Upper lobe of left lung (tissue), 6 donors: ENCODE results near the gene IL36B. TPM values are rescaled to one million over a fixed set of nuclear protein-coding genes. Genes with fewer than 3 reads are reported as not detected.
A peak's percentile ranks its signal among the peaks of the same experiment; 100 is the strongest.

Source experiments
- ATAC-seq, 2 donors: fragments of 200-7000 bp; cut with Tn5 transposase; one replicate each; pipeline ENCODE4 v1.9.1; 2022; ENCODE audit warnings: mild to moderate bottlenecking in 2 of 2, moderate library complexity in 2 of 2; ENCODE audit not compliant: low FRiP score in 2 of 2
- DNase-seq, 2 donors: peaks; one replicate each; pipeline ENCODE4 v3.0.0-alpha.2; 2019 to 2020
- H3K27ac ChIP-seq, 4 donors: fragments of 200-600 bp; sonication (generic); one replicate each; pipeline ENCODE4 v1.5.1; 2016 to 2019
- H3K27me3 ChIP-seq, 4 donors: fragments of 200-600 bp; sonication (generic); one replicate each; pipeline ENCODE4 v1.5.1; 2017 to 2019
- H3K36me3 ChIP-seq, 4 donors: fragments of 200-600 bp; sonication (generic); one replicate each; pipeline ENCODE4 v1.5.1; 2016 to 2019
- H3K4me1 ChIP-seq, 4 donors: fragments of 200-600 bp; sonication (generic); one replicate each; pipeline ENCODE4 v1.5.1; 2018 to 2019
- H3K4me3 ChIP-seq, 4 donors: fragments of 200-600 bp; sonication (generic); one replicate each; pipeline ENCODE4 v1.5.1; 2017 to 2019; ENCODE audit warnings: mild to moderate bottlenecking in 2 of 4, moderate library complexity in 1 of 4
- H3K9me3 ChIP-seq, 4 donors: fragments of 200-600 bp; sonication (generic); one replicate each; pipeline ENCODE4 v1.5.1; 2018 to 2019
- CTCF ChIP-seq, 6 experiments: fragments of 450-650 bp in 4 of 6; fragments of 200-600 bp in 2 of 6; sonication (generic) in 2 of 6; IDR thresholded peaks; one replicate each; pipeline ENCODE4 v1.5.1; 2016 to 2019; ENCODE audit warnings: antibody characterized with exemption in 6 of 6
- EP300 ChIP-seq, 4 donors: sonication (generic); formaldehyde crosslinking; IDR thresholded peaks; one replicate each; pipeline ENCODE4 v1.5.1; 2017; ENCODE audit warnings: antibody characterized with exemption in 4 of 4, control low read depth in 2 of 4
- POLR2A ChIP-seq, 4 donors: fragments of 450-650 bp; IDR thresholded peaks; one replicate each; pipeline ENCODE4 v1.5.1; 2016 to 2017; ENCODE audit warnings: antibody characterized with exemption in 4 of 4, mild to moderate bottlenecking in 2 of 4
- POLR2AphosphoS5 ChIP-seq, 2 donors: sonication (generic); formaldehyde crosslinking; IDR thresholded peaks; one replicate each; pipeline ENCODE4 v1.5.1; 2017; ENCODE audit warnings: antibody characterized with exemption in 2 of 2
- WGBS, 2 donors: methylation state at CpG; one replicate each; pipeline ENCODE4 v1.1.5; 2017 to 2018; 5-methylcytosine and 5-hydroxymethylcytosine counted together
- total RNA-seq, 6 donors: library from RNA; depleted of rRNA in 4 of 6; stranded (reverse); fragments of >200 nt in 4 of 6; gene quantifications; one replicate each; pipeline versions ENCODE4 v1.1.0 to v1.2.1, GENCODE V29; 2016 to 2021
- donor health status: DM: no; HTN: no; CAD: no; lungs with moderate emphysema.
- donor health status: DM: no; HTN: yes; CAD: no; lungs with severe emphysema.

Gene IL36B
- total RNA-seq, 6 donors from 2014 or later = not detected

DNA sequence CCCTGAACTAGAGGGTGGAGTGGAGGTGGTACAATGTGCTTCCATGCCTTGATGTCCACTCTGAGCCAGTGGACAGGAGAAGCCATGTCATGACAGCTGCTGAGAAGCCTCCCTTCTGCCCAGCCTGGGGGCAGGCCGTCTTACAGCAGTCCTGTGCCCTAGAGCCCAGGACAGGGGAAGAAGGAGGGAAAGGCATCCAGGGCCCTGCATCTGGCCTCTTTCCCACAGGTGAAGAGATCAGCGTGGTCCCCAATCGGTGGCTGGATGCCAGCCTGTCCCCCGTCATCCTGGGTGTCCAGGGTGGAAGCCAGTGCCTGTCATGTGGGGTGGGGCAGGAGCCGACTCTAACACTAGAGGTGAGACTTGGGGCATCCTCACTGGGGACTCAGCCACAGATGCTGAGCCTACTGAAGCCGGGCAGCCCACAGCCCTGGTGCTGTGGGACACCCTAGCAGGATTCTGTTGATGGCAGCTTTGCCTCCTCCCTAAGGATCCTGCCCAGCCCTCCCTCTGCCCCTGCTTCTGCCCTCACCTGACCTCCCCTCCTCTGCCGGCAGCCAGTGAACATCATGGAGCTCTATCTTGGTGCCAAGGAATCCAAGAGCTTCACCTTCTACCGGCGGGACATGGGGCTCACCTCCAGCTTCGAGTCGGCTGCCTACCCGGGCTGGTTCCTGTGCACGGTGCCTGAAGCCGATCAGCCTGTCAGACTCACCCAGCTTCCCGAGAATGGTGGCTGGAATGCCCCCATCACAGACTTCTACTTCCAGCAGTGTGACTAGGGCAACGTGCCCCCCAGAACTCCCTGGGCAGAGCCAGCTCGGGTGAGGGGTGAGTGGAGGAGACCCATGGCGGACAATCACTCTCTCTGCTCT lies 9.5 kb upstream of the IL36B start:
- ATAC-seq = peak in 1 of 2 donors; percentile 5
- no peaks in the 10 kb centered on the region for H3K9me3 ChIP-seq
- H3K4me1 ChIP-seq = no peaks in the 10 kb centered on the region
- H3K36me3 ChIP-seq = no peaks in the 10 kb centered on the region
- 90% methylated on average over 13 to 17 of the region's 18 CpGs for WGBS, 2 donors
- no peaks in the 10 kb centered on the region for H3K27me3 ChIP-seq
- H3K27ac ChIP-seq = no peak overlapping the region
- DNase-seq = peak in 1 of 2 donors; percentile 30
- TF ChIP-seq POLR2AphosphoS5 (IDR thresholded peaks at IDR 0.05) = no peak
- TF ChIP-seq EP300 (IDR thresholded peaks at IDR 0.05) = no peak
- no peak for TF ChIP-seq POLR2A (IDR thresholded peaks at IDR 0.05)
- TF ChIP-seq CTCF (IDR thresholded peaks at IDR 0.05) = no peak
- no peak overlapping the region for H3K4me3 ChIP-seq

DNA sequence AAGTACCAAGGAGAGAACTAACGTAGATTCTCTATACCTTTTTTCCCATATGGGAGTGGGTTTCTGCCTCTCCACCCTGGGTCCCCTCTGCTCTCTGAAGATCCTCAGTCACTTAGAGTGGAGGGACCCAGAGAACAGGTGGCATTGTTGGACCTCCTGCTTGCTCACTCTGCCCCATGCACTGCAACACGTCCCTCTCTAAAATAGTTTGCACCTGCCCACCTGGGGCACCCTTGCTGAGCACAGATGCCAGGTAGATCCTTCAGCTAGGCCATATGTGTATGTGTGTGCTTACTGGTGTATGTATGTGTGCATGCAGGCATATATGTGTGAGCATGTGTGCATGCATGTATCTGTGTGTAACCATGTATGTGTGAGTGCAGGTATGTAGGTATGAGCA lies 8.6 kb upstream of the IL36B start:
- ATAC-seq = no peak
- TF ChIP-seq POLR2A (IDR thresholded peaks at IDR 0.05) = no peak
- TF ChIP-seq POLR2AphosphoS5 (IDR thresholded peaks at IDR 0.05) = no peak
- TF ChIP-seq EP300 (IDR thresholded peaks at IDR 0.05) = no peak
- TF ChIP-seq CTCF (IDR thresholded peaks at IDR 0.05) = no peak
- 92 to 95% methylated on average over 2 of the region's 2 CpGs for WGBS, 2 donors

DNA sequence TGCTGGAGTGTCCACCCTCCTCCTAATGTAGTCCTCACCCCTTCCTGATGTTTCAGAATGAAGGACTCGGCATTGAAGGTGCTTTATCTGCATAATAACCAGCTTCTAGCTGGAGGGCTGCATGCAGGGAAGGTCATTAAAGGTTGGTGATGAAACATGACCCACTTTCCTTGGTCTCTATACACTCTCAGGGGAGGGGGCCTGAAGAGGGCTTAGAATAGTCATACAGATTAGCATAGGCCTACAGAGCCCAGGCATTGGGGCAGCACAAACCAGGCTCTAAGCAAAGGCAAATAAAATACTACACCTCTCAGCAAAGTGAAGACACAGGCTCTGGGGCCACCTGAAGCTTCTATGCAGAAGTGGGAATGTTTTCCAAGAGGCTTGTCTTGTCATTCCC lies 8.1 kb upstream of the IL36B start:
- WGBS, 2 donors = 85% methylated on average over 1 of the region's 1 CpG; no CpG with 5 or more reads in 1 of the 2 donors
- DNase-seq = no peak
- H3K4me3 ChIP-seq = no peak overlapping the region
- H3K4me1 ChIP-seq = no peaks in the 10 kb centered on the region
- no peak for ATAC-seq
- H3K9me3 ChIP-seq = no peaks in the 10 kb centered on the region
- no peaks in the 10 kb centered on the region for H3K36me3 ChIP-seq
- H3K27ac ChIP-seq = no peak overlapping the region
- TF ChIP-seq POLR2A (IDR thresholded peaks at IDR 0.05) (no peak), EP300 (IDR thresholded peaks at IDR 0.05) (no peak), POLR2AphosphoS5 (IDR thresholded peaks at IDR 0.05) (no peak), CTCF (IDR thresholded peaks at IDR 0.05) (no peak)
- H3K27me3 ChIP-seq = no peaks in the 10 kb centered on the region

More for the DNA sequence above, 8.6 kb upstream of the IL36B start:
- H3K27ac ChIP-seq = no peak overlapping the region
- H3K36me3 ChIP-seq = no peaks in the 10 kb centered on the region
- no peaks in the 10 kb centered on the region for H3K4me1 ChIP-seq
- DNase-seq = no peak
- H3K4me3 ChIP-seq = no peak overlapping the region
- H3K9me3 ChIP-seq = no peaks in the 10 kb centered on the region
- H3K27me3 ChIP-seq = no peaks in the 10 kb centered on the region

GRCh38 chr2:113060396-113060795 lies 7.7 kb upstream of the IL36B start:
- no peaks in the 10 kb centered on the region for H3K27me3 ChIP-seq
- H3K9me3 ChIP-seq = peaks cover 0 to 3% (median under 1%) of the 10 kb centered on the region in 4 donors
- WGBS, 2 donors = 72 to 78% methylated on average over 4 of the region's 4 CpGs
- no peak for TF ChIP-seq CTCF (IDR thresholded peaks at IDR 0.05)
- no peak for TF ChIP-seq POLR2AphosphoS5 (IDR thresholded peaks at IDR 0.05)
- TF ChIP-seq POLR2A (IDR thresholded peaks at IDR 0.05) = no peak
- TF ChIP-seq EP300 (IDR thresholded peaks at IDR 0.05) = no peak
- H3K4me1 ChIP-seq = no peaks in the 10 kb centered on the region
- no peaks in the 10 kb centered on the region for H3K36me3 ChIP-seq
- DNase-seq (no peak), ATAC-seq (no peak)
- H3K4me3 ChIP-seq = no peak overlapping the region
- no peak overlapping the region for H3K27ac ChIP-seq
